ENCODE measurements around the gene LSM10. TPM values are rescaled to one million over a fixed set of nuclear protein-coding genes. Genes with fewer than 3 reads are reported as not detected.

LSM10 gene
- total RNA-seq, 2 donors from 2014 or later, result 22.4 to 30.3 TPM

DNA sequence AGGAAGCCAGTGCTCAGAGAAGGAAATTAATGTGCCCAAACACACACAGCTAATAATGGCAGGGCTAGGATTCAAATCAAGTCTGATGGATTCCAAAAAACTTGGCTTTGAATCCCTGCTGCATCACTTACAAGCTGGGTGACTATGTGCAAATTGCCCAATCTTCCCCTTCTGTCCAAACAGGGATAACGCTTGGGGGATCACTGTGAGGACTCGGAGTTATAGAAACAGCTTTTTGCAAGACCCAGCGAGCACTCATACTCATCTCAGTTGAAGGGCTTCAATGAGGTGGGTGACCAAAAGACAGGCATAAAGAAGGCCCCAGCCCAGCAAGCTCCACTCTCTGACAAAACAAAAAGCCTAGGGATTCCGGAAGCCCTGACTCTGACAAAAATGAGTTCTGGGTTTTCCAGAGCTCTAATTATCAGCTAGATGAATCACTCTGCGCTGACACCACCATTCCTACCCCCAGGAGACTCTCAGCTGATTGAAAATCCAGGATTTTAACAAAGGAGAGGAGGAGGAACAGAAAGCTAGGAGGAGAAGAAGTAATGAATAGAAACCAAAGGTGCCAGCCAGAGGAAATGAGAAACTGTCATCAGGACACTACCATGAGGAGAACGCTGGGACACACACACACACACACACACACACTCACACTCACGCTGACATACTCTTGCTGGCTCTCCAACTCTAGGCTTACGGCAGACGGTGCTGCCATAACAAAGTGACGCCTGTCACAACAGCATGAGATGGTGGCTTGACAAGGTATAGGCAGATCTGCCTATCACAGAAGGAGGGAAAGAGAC is 10.4 kb downstream of the LSM10 start:
- Histone ChIP-seq H3K27me3 (no peaks in the 10 kb centered on the region), H3K9me3 (no peaks in the 10 kb centered on the region), H3K36me3 (no peaks in the 10 kb centered on the region), H3K9ac (ENCODE audit: low read depth in 2 of 2, low read length in 2 of 2) (peak overlapping the region; percentile 57 to 73), H3K27ac (peak overlapping the region; percentile 97), H3K4me1 (peaks cover 4% of the 10 kb centered on the region), H3K4me3 (peak overlapping the region; percentile 96)
- TF ChIP-seq, protein P1, sequence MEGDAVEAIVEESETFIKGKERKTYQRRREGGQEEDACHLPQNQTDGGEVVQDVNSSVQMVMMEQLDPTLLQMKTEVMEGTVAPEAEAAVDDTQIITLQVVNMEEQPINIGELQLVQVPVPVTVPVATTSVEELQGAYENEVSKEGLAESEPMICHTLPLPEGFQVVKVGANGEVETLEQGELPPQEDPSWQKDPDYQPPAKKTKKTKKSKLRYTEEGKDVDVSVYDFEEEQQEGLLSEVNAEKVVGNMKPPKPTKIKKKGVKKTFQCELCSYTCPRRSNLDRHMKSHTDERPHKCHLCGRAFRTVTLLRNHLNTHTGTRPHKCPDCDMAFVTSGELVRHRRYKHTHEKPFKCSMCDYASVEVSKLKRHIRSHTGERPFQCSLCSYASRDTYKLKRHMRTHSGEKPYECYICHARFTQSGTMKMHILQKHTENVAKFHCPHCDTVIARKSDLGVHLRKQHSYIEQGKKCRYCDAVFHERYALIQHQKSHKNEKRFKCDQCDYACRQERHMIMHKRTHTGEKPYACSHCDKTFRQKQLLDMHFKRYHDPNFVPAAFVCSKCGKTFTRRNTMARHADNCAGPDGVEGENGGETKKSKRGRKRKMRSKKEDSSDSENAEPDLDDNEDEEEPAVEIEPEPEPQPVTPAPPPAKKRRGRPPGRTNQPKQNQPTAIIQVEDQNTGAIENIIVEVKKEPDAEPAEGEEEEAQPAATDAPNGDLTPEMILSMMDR (IDR thresholded peaks at IDR 0.05), result no peak
- no peak for DNase-seq
- intact Hi-C loops (cut with DNase I), result no loop called here

DNA sequence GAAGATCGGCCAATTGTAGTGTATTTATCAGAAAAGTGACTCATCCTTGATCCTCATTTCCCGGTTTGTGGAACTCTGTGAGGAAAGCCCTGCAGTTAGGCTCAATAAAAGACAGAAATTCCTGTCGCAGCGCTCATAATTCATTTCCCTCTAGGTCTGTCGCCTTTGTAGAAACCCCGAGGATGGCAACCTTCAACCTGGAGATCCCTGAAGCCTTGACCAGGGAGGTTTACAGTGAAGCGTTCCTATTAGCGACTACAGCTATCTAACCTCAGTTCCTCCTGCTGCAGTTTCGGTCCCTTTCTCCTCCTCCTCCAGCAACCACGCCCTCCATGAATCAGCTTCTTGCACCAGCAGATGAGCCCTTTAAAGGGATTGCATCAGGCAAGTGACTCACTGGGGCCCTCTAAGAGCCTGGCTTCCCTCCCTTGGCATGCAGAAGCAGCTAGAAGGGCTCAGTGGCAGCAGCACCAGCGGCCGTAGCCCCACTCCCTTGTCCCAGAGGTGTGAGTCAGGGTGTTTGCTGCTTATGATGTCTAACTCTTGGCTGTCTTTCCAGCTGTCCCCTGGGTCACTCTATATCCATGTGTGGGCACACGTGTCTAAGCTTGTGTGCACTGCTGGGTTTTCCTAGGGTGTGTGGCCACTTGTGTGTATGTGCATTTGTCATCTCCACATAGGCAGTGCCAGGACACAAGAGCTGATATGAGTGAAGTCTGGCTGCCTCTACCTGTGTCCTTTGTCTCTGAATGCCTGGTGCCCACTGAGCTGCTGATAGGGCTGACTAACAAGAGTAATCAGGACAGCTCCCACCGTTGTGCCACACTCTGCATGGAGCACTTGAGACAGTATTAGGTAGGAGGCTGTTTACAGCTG is 11.2 kb downstream of the LSM10 start:
- Histone ChIP-seq H3K9me3 (no peaks in the 10 kb centered on the region), H3K4me3 (peak overlapping the region; percentile 96), H3K9ac (ENCODE audit: low read depth in 2 of 2, low read length in 2 of 2) (peak overlapping the region; percentile 69 to 73), H3K27ac (peak overlapping the region; percentile 97), H3K36me3 (no peaks in the 10 kb centered on the region), H3K4me1 (peaks cover 4% of the 10 kb centered on the region), H3K27me3 (no peaks in the 10 kb centered on the region)
- intact Hi-C loops (cut with DNase I), result no loop called here
- TF ChIP-seq, protein P1 (IDR thresholded peaks at IDR 0.05), result no peak
- peak; percentile 95 for DNase-seq

DNA sequence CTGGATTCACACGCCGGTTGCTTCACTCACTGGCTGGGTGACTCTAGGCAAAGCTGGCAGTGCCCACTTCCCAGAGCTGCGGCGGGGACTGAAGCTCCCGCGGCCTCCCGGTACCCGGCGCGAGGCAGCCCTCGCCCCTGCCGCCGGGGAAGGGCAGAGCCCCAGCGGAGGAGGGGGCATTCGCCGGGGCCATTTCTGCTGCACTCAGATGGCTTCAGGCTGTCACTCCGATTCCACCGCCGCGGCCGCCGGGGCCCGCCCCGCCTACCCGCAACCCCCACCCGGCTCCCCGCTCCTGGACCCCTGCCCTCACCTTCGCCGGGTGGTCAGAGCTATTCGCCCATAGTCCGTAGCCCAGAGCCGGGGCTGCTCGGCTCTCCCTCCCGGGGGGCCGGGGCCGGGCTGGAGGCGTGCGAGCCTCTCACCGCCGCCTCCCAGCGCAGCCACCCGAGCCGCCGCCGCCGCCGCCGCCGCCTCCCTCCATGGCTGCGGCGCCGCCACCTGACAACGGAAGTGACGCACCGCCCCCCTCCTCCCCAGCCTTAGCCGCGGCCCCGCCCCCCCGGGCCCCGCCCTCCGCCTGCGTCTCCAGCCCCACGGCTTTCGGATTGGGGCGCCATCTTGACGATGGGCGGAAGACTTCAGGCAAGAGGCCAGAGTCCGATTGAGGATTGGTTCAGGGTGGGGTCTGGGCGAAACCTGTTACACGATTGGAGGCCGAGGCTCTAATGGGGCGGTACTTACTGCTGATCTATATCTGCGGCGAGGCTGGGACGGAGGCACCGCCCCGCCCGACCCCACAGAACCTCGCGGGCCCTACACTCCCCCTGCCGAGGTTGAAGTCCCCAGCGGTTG is 12.1 kb downstream of the LSM10 start, which contains the start of gene STK40:
STK40 (minus strand) TSS at position 515 of the 855 bp plus-strand sequence. CDS start 24,592 bp downstream, outside the sequence.
- TF ChIP-seq, protein P1 (IDR thresholded peaks at IDR 0.05), result no peak
- Histone ChIP-seq H3K27ac (peak within 1 kb of the TSS; percentile 97), H3K36me3 (no peaks in the 10 kb centered on the region), H3K9me3 (no peaks in the 10 kb centered on the region), H3K27me3 (no peaks in the 10 kb centered on the region), H3K9ac (ENCODE audit: low read depth in 2 of 2, low read length in 2 of 2) (peak within 1 kb of the TSS; percentile 86 to 95), H3K4me1 (peaks cover 4% of the 10 kb centered on the region), H3K4me3 (peak within 1 kb of the TSS; percentile 96)
- intact Hi-C loops (cut with DNase I), result no loop called here
- DNase-seq, result peak; percentile 99

DNA sequence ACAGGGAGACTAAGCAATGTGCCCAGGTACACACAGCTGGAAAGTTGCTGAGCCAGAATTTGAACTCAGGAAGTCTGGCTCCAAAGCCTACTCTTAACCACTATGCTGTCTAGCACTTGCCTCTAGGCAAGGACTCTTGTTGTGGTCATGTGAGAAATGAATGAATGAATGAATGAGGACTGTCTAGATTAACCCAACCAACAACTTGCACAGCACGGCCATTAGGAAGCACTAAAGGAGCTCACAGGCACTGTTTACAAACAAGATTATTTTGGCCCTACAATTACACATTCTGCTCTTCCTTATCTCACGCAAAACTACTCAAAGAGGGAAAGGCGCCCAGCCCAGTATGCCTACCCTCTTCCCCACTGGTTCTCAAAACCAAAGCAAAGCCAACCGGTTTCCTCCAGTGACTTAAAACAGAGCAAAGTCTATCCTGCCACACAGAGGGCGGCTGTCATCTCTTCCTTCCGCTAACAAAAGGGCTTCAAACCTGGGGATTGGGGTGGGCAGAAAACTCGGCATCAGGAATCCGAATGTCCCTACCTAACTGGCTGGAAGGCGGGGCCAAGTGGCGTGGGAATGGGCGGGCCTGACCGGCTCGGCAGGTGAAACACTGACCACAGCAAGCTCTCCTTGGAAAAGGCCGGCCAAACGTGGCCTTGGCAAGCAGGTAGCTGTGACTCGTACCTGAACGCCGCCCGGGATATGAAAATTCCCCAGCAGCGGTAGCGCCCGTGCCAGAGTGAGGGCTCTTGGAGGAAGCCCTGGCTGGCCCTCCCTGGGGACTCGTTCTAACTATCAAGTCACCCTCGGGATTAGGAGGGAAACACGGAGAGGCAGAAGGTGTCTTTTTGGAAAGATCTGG is 12.9 kb downstream of the LSM10 start:
- H3K9me3 ChIP-seq, result no peaks in the 10 kb centered on the region
- H3K27ac ChIP-seq, result peak overlapping the region; percentile 97
- TF ChIP-seq, protein P1 (IDR thresholded peaks at IDR 0.05), result no peak
- H3K27me3 ChIP-seq, result no peaks in the 10 kb centered on the region
- peak overlapping the region; percentile 86 to 95 for H3K9ac ChIP-seq (ENCODE audit: low read depth in 2 of 2, low read length in 2 of 2)
- no peaks in the 10 kb centered on the region for H3K36me3 ChIP-seq
- peak; percentile 91 for DNase-seq
- peak overlapping the region; percentile 96 for H3K4me3 ChIP-seq
- intact Hi-C loops (cut with DNase I), result no loop called here
- H3K4me1 ChIP-seq, result peaks cover 4% of the 10 kb centered on the region

All from colonic mucosa (tissue), 4 donors.